C4-2B (cell line): Measurements from ENCODE around the gene ACTL6B.

ENCODE experiments used
- ZFX ChIP-seq: fragments of 450-650 bp; IDR thresholded peaks from 2 replicates; pipeline ENCODE4 v1.6.1; 2017
- TF ChIP-seq, protein P1 (sequence below): fragments of 450-650 bp; conservative IDR thresholded peaks from 2 replicates; pipeline ENCODE4 v1.5.1; 2017; ENCODE audit warnings: mild to moderate bottlenecking

- TF ChIP-seq, protein P1, sequence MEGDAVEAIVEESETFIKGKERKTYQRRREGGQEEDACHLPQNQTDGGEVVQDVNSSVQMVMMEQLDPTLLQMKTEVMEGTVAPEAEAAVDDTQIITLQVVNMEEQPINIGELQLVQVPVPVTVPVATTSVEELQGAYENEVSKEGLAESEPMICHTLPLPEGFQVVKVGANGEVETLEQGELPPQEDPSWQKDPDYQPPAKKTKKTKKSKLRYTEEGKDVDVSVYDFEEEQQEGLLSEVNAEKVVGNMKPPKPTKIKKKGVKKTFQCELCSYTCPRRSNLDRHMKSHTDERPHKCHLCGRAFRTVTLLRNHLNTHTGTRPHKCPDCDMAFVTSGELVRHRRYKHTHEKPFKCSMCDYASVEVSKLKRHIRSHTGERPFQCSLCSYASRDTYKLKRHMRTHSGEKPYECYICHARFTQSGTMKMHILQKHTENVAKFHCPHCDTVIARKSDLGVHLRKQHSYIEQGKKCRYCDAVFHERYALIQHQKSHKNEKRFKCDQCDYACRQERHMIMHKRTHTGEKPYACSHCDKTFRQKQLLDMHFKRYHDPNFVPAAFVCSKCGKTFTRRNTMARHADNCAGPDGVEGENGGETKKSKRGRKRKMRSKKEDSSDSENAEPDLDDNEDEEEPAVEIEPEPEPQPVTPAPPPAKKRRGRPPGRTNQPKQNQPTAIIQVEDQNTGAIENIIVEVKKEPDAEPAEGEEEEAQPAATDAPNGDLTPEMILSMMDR = no peak
- TF ChIP-seq ZFX = no peak
Observed at GRCh38 chr7:100670074-100670473, 13.8 kb upstream of the ACTL6B start.
